ELF-1 (cell line): Measurements from ENCODE around the gene ACTR1A.
A peak's percentile ranks its signal among the peaks of the same experiment; 100 is the strongest.
"Not testable (repeated sequence)": the region's sequence is repeated elsewhere in the genome, so short reads cannot be mapped to it uniquely, and the experiment has no call there.

Experiments used
- DNase-seq: peaks from one replicate; pipeline ENCODE4 v3.0.0-alpha.2; 2016; ENCODE audit warnings: low read depth, low spot score

ACTR1A gene

GRCh38 chr10:102515724-102516123 is 13.2 kb upstream of the ACTR1A start:
- no peak for DNase-seq

GRCh38 chr10:102514487-102515311 is 12.2 kb upstream of the ACTR1A start:
- DNase-seq = no peak

- no peak for DNase-seq
These were observed 9.2 kb upstream of the ACTR1A start for GRCh38 chr10:102511583-102512274.

- DNase-seq = no peak
These were observed 6.9 kb upstream of the ACTR1A start for GRCh38 chr10:102509387-102509786.

- DNase-seq = no peak
These were observed 6.0 kb upstream of the ACTR1A start for GRCh38 chr10:102508506-102508905.

GRCh38 chr10:102507521-102507920 is 5.0 kb upstream of the ACTR1A start:
- no peak for DNase-seq

GRCh38 chr10:102505462-102506115 is 3.1 kb upstream of the ACTR1A start:
- no peak for DNase-seq

GRCh38 chr10:102504976-102505300 is 2.4 kb upstream of the ACTR1A start:
- DNase-seq = no peak

GRCh38 chr10:102504179-102504975 is 1.9 kb upstream of the ACTR1A start:
- peak; percentile 89 for DNase-seq

GRCh38 chr10:102503264-102504178 is 1.0 kb upstream of the ACTR1A start, which contains the start of gene SUFU:
Gene SUFU (plus strand): TSS chr10:102503972. CDS start chr10:102504153, 181 bp downstream.
- peak; percentile 97 for DNase-seq

GRCh38 chr10:102502029-102502336 is 529 bp downstream of the ACTR1A start:
- peak; percentile 100 for DNase-seq

GRCh38 chr10:102501201-102502028 is 1.1 kb downstream of the ACTR1A start:
- DNase-seq = peak; percentile 42

- not testable (repeated sequence) for DNase-seq
These were observed 1.8 kb downstream of the ACTR1A start for GRCh38 chr10:102500686-102501085.

GRCh38 chr10:102499356-102499755 is 3.2 kb downstream of the ACTR1A start:
- no peak for DNase-seq

GRCh38 chr10:102497545-102497944 is 5.0 kb downstream of the ACTR1A start:
- no peak for DNase-seq

GRCh38 chr10:102493771-102494170 is 8.7 kb downstream of the ACTR1A start:
- no peak for DNase-seq

- no peak for DNase-seq
These were observed 9.5 kb downstream of the ACTR1A start for GRCh38 chr10:102492983-102493382.

GRCh38 chr10:102492344-102492939 is 10.1 kb downstream of the ACTR1A start:
- DNase-seq = no peak

- no peak for DNase-seq
These were observed 11.4 kb downstream of the ACTR1A start for GRCh38 chr10:102491136-102491535.
